A673 (cell line): Measurements from ENCODE around the gene HEBP1.

Source experiments
- EZH2 ChIP-seq: fragments of 200-600 bp; sonication (generic); IDR thresholded peaks from 2 replicates; pipeline ENCODE4 v1.6.1; 2017; ENCODE audit warnings: borderline replicate concordance, low read depth, mild to moderate bottlenecking, mixed read lengths, antibody characterized with exemption, low read length; ENCODE audit not compliant: poor library complexity, severe bottlenecking
- TF ChIP-seq, protein P1 (sequence below): fragments of 300-800, 200-600 bp; sonication (generic); conservative IDR thresholded peaks from 2 replicates; pipeline ENCODE4 v1.5.1; 2017; ENCODE audit warnings: low read depth, mild to moderate bottlenecking, antibody characterized with exemption, low read length, moderate library complexity, mixed read lengths

DNA sequence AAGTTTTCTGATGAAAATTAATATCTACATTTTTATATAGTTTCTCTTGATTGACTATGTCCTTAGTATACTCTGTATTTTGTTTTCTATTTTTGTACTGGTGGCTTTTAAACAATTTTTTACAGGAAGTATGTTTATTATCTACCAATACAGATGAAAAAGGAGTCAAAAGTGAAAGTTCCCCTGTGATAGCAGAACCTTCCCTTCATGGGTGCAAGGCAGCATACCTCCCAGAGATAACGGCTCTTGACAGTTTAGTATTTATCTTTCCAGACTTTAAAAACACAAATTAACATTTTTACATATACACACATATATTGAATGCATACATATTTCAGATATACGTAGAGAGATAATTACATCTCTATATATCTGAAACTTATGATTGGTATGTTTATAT, 27.0 kb upstream of the HEBP1 start:
- TF ChIP-seq, protein P1, sequence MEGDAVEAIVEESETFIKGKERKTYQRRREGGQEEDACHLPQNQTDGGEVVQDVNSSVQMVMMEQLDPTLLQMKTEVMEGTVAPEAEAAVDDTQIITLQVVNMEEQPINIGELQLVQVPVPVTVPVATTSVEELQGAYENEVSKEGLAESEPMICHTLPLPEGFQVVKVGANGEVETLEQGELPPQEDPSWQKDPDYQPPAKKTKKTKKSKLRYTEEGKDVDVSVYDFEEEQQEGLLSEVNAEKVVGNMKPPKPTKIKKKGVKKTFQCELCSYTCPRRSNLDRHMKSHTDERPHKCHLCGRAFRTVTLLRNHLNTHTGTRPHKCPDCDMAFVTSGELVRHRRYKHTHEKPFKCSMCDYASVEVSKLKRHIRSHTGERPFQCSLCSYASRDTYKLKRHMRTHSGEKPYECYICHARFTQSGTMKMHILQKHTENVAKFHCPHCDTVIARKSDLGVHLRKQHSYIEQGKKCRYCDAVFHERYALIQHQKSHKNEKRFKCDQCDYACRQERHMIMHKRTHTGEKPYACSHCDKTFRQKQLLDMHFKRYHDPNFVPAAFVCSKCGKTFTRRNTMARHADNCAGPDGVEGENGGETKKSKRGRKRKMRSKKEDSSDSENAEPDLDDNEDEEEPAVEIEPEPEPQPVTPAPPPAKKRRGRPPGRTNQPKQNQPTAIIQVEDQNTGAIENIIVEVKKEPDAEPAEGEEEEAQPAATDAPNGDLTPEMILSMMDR, result no peak
- no peak for TF ChIP-seq EZH2
